ENCODE measurements around the gene CANT1.

Gene CANT1

DNA sequence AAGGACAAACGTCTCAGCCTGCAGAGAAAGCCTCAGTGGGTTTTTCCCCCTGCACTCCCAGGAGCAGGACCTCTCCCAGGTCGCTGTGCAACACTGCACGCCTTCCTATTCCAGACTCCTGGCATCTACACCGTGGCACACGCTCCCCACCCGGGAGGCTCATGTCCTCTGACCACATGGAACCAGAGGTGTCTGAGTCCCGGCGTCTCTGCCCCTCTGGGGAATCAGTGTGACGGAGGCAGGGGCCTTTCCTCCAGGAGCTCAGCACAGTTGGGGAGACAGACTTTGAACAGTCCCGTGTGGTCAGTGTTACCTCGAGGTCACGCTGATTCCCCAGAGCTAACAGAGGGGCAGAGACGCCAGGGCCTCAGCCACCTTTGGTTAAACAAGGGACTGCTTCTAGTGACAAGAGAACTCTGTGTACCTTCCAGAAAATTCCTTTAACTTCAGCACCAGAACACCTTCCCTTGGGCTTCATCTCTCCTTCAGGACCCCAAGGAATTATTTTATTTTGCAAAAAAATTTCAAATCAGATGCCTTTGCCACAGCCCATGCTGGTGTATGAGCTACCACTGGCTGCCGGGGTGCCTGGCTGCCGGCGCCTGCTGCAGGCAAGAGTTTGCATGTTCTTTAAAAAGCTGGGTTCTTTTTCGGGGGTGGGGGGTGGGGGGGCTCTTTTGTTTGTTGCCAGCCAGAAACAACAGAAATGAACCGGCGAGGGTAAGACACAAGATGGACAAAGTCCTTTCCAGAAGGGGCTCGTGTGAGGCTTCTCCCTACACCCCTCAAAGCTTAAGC lies 6.6 kb downstream of the CANT1 start:
- H3K36me3 Mint-ChIP-seq = peaks cover 15 to 37% of the 10 kb centered on the region in 2 donors
- no peaks in the 10 kb centered on the region for H3K27me3 Mint-ChIP-seq
- ATAC-seq (replicated peaks) (no peak), DNase-seq (no peak)
- no peaks in the 10 kb centered on the region for H3K9me3 Mint-ChIP-seq
- peaks cover 25 to 35% of the 10 kb centered on the region in 2 donors for H3K4me1 Mint-ChIP-seq
- H3K27ac Mint-ChIP-seq = no peak overlapping the region
- H3K4me3 Mint-ChIP-seq = no peak overlapping the region

GRCh38 chr17:79002291-79002690 lies 7.3 kb downstream of the CANT1 start:
- Mint-ChIP-seq H3K4me1 (peaks cover 20 to 28% of the 10 kb centered on the region in 2 donors), H3K9me3 (no peaks in the 10 kb centered on the region), H3K36me3 (peaks cover 19 to 41% of the 10 kb centered on the region in 2 donors), H3K27me3 (no peaks in the 10 kb centered on the region), H3K27ac (peak overlapping the region; percentile 10), H3K4me3 (no peak overlapping the region)
- ATAC-seq (replicated peaks) = no peak
- no peak for DNase-seq

- peak overlapping the region; percentile 84 for H3K27ac Mint-ChIP-seq
- no peaks in the 10 kb centered on the region for H3K9me3 Mint-ChIP-seq
- DNase-seq (no peak), ATAC-seq (replicated peaks) (no peak)
- no peak overlapping the region for H3K4me3 Mint-ChIP-seq
- no peaks in the 10 kb centered on the region for H3K27me3 Mint-ChIP-seq
- H3K36me3 Mint-ChIP-seq = peaks cover 25 to 45% of the 10 kb centered on the region in 2 donors
- peaks cover 14 to 20% of the 10 kb centered on the region in 2 donors for H3K4me1 Mint-ChIP-seq
Measured at GRCh38 chr17:79001190-79002020, 8.2 kb downstream of the CANT1 start.

GRCh38 chr17:79000396-79001189 lies 9.0 kb downstream of the CANT1 start:
- H3K27me3 Mint-ChIP-seq = no peaks in the 10 kb centered on the region
- DNase-seq (no peak), ATAC-seq (replicated peaks) (no peak)
- no peak overlapping the region for H3K4me3 Mint-ChIP-seq
- H3K27ac Mint-ChIP-seq = peak overlapping the region; percentile 84
- H3K9me3 Mint-ChIP-seq = no peaks in the 10 kb centered on the region
- H3K36me3 Mint-ChIP-seq = peaks cover 28 to 49% of the 10 kb centered on the region in 2 donors
- H3K4me1 Mint-ChIP-seq = peaks cover 7 to 15% of the 10 kb centered on the region in 2 donors

GRCh38 chr17:78999947-79000395 lies 9.6 kb downstream of the CANT1 start:
- no peak overlapping the region for H3K27ac Mint-ChIP-seq
- no peak for ATAC-seq (replicated peaks)
- peaks cover 32 to 56% of the 10 kb centered on the region in 2 donors for H3K36me3 Mint-ChIP-seq

DNA sequence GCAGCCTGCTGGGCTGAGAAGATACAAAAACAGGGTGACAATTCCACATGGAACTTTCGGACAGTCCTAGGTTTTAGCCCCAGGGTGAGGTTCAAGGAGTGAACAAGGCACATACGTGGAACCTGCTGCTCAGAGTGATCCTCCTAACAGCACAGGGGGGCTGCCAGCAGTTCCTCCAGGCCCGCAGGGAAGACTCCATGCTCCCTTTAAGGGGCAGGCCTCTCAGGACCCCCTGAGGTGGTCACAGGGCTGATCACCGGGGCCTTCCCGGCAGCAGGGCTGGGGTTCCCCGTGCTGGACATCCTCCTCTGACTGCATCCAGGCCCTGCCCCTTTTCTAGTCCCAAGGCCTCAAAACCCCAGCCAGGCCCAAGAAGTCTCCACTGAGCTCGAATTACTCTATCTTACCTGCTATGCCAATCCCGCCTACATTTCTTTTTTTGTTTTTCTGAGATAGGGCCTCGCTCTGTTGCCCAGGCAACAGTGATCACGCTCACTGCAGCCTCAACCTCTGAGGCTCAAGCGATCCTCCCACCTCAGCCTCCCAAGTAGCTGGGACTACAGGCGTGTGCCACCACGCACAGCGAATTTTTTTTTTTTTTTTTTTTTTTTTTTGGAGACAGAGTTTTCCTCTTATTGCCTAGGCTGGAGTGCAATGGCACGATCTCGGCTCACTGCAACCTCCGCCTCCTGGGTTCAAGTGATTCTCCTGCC lies 10.4 kb downstream of the CANT1 start:
- Mint-ChIP-seq H3K4me1 (peaks cover 2 to 10% of the 10 kb centered on the region in 2 donors), H3K9me3 (no peaks in the 10 kb centered on the region), H3K36me3 (peaks cover 38 to 61% of the 10 kb centered on the region in 2 donors), H3K27me3 (no peaks in the 10 kb centered on the region), H3K4me3 (no peak overlapping the region), H3K27ac (peak overlapping the region; percentile 42)
- no peak for DNase-seq
- ATAC-seq (replicated peaks) = no peak

More at GRCh38 chr17:78999947-79000395, 9.6 kb downstream of the CANT1 start:
- Mint-ChIP-seq H3K9me3 (no peaks in the 10 kb centered on the region), H3K4me1 (peaks cover 2 to 10% of the 10 kb centered on the region in 2 donors), H3K27me3 (no peaks in the 10 kb centered on the region), H3K4me3 (no peak overlapping the region)
- DNase-seq = no peak

DNA sequence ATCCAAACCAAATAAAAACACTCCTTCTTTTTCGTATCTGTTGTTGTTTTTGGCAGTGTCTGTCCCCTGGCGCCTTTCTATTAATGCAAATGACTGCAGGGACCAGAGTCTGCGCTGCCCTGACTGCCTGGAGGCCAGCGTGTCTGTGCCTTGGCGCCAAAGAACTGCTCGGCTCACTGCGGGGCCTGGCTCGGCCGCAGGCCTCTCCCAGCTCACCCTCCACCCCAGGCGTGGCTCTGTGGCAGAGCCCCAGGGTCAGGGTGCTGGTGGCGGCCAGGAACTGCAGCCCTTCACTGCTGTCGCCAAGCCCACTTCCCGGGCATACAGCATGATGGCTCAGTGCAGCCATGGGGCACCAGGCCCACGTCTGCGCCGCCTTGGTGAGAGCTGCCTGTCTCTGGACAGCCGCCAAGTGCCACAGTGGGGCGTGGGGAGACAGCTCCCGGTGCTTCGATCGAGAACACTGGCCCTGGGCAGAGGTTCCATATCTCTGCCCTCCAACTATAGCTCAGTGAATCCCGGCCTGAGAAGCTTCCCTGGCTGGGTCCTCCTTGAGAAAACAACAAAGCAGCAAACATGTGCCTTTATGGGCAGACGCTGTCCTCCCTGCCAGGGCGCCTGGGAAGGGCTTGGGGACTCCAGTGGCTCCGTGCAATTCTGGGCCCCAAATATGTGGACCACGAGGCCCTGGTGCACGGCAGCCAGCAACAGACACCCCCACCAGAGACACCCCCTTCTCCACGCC lies 11.1 kb downstream of the CANT1 start:
- peaks cover 40 to 68% of the 10 kb centered on the region in 2 donors for H3K36me3 Mint-ChIP-seq
- no peak overlapping the region for H3K27ac Mint-ChIP-seq
- no peaks in the 10 kb centered on the region for H3K27me3 Mint-ChIP-seq
- H3K9me3 Mint-ChIP-seq = no peaks in the 10 kb centered on the region
- no peak overlapping the region for H3K4me3 Mint-ChIP-seq
- peaks cover 0 to 10% of the 10 kb centered on the region in 2 donors for H3K4me1 Mint-ChIP-seq
- ATAC-seq (replicated peaks) (no peak), DNase-seq (no peak)

DNA sequence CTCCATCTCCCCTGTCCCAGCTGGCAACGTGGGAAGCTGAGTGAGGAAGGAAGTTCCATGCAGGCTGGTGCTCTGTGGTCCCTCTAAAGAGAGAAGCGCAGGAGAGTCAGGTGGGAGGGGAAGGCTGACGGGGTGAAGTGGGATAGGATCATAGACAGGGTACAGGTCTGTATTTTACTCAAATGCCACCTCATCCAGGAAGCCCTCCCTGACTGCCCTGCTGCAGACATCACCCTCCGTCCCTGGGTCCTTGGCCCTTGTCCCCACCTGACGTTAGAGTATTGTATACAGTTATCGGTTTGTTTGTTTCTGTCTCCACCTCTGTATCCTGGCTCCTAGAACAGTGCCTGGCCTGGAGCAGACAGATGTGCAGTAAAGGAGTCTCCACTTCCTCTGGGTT lies 11.7 kb downstream of the CANT1 start:
- DNase-seq (no peak), ATAC-seq (replicated peaks) (no peak)
- peaks cover 47 to 73% of the 10 kb centered on the region in 2 donors for H3K36me3 Mint-ChIP-seq
- H3K4me1 Mint-ChIP-seq = peaks cover 2 to 9% of the 10 kb centered on the region in 2 donors
- no peak overlapping the region for H3K4me3 Mint-ChIP-seq
- no peak overlapping the region for H3K27ac Mint-ChIP-seq
- H3K27me3 Mint-ChIP-seq = no peaks in the 10 kb centered on the region
- H3K9me3 Mint-ChIP-seq = no peaks in the 10 kb centered on the region

- Mint-ChIP-seq H3K27ac (no peak overlapping the region), H3K36me3 (peaks cover 43 to 69% of the 10 kb centered on the region in 2 donors), H3K9me3 (no peaks in the 10 kb centered on the region), H3K27me3 (no peaks in the 10 kb centered on the region), H3K4me1 (peaks cover 3 to 4% of the 10 kb centered on the region in 2 donors), H3K4me3 (no peak overlapping the region)
- no peak for DNase-seq
- ATAC-seq (replicated peaks) = no peak
Measured at GRCh38 chr17:78997231-78997741, 12.3 kb downstream of the CANT1 start.

- H3K4me3 Mint-ChIP-seq = no peak overlapping the region
- peaks cover 43 to 68% of the 10 kb centered on the region in 2 donors for H3K36me3 Mint-ChIP-seq
- ATAC-seq (replicated peaks) (no peak), DNase-seq (no peak)
- peaks cover 3 to 4% of the 10 kb centered on the region in 2 donors for H3K4me1 Mint-ChIP-seq
- no peaks in the 10 kb centered on the region for H3K9me3 Mint-ChIP-seq
- H3K27me3 Mint-ChIP-seq = no peaks in the 10 kb centered on the region
- no peak overlapping the region for H3K27ac Mint-ChIP-seq
Measured at GRCh38 chr17:78996781-78997201, 12.8 kb downstream of the CANT1 start.

DNA sequence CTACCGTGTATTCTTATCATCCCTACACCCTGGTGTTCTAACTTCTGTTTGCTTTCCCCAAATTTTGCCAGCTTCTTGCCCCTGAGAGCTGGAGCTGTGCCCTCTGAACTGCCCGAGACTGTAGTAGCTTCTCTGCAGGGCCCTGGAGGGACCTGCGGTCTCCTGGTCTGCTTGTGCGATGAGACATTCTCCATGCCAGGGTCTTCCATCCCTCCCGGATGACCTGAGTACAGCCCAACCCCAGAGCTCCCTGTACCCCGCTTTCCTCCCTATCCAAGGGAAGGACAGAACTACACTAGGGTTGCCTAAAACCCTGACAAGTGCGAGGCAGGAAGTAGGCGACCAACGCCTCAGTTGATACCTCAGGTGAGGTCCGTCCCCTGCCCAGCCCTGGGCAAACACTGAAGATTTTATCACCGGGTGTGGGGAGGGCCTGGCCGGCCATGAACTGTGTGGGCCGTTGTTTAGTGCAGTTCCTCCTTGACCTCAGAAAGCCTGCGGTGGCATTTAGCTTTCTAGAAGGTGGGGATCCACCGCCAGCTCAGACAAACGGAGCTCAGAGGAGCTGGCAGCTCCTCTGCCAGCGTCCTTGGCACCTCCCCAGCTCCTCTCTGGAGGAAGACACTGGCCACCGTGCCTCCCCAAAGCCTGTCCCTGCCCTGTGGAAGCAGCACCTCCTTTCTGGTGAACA lies 13.7 kb downstream of the CANT1 start:
- Mint-ChIP-seq H3K4me1 (peaks cover 3 to 4% of the 10 kb centered on the region in 2 donors), H3K27ac (no peak overlapping the region), H3K36me3 (peaks cover 48 to 67% of the 10 kb centered on the region in 2 donors), H3K9me3 (no peaks in the 10 kb centered on the region), H3K27me3 (no peaks in the 10 kb centered on the region), H3K4me3 (no peak overlapping the region)
- ATAC-seq (replicated peaks) (no peak), DNase-seq (no peak)

- Mint-ChIP-seq H3K4me1 (peaks cover 3 to 4% of the 10 kb centered on the region in 2 donors), H3K27me3 (no peaks in the 10 kb centered on the region), H3K4me3 (no peak overlapping the region), H3K9me3 (no peaks in the 10 kb centered on the region), H3K36me3 (peaks cover 48 to 67% of the 10 kb centered on the region in 2 donors), H3K27ac (no peak overlapping the region)
- no peak for DNase-seq
- no peak for ATAC-seq (replicated peaks)
Measured at GRCh38 chr17:78995022-78995760, 14.4 kb downstream of the CANT1 start.
